ENCODE data around the gene CAMTA1.

CAMTA1 gene

GRCh38 chr1:7562729-7563605 lies 777.7 kb downstream of the CAMTA1 start:
- Histone ChIP-seq H4K20me1 (ENCODE audit: insufficient read depth, low read length) (no peaks in the 10 kb centered on the region), H3F3A (ENCODE audit: insufficient read depth, low read length) (no peaks in the 10 kb centered on the region), H3K4me2 (ENCODE audit: low read depth, low read length) (no peak overlapping the region), H3K27me3 (replicated peaks; ENCODE audit: insufficient read depth, low read length) (peaks cover 86% of the 10 kb centered on the region), H3K9ac (ENCODE audit: low read length) (no peak overlapping the region), H3K9me2 (replicated peaks; ENCODE audit: insufficient read depth, low read length) (no peaks in the 10 kb centered on the region), H3K4me1 (ENCODE audit: low read length) (no peaks in the 10 kb centered on the region), H3K79me2 (ENCODE audit: low read length) (no peaks in the 10 kb centered on the region), H3K4me3 (ENCODE audit: low read length) (no peak overlapping the region), H3K36me3 (replicated peaks; ENCODE audit: insufficient read depth, low read length) (no peaks in the 10 kb centered on the region), H3K9me3 (replicated peaks; ENCODE audit: insufficient read depth, low read length) (no peaks in the 10 kb centered on the region), H3K27ac (ENCODE audit: low read length) (no peak overlapping the region), H2AFZ (ENCODE audit: low read length) (no peak overlapping the region)
- no peak for DNase-seq
- TF ChIP-seq CTCF (IDR thresholded peaks at IDR 0.05; ENCODE audit: low read length) (no peak), EZH2phosphoT487 (IDR thresholded peaks at IDR 0.05; ENCODE audit: low read length) (no peak), EZH2 (optimal IDR thresholded peaks at IDR 0.05; ENCODE audit: low read depth, low read length) (no peak)

DNA sequence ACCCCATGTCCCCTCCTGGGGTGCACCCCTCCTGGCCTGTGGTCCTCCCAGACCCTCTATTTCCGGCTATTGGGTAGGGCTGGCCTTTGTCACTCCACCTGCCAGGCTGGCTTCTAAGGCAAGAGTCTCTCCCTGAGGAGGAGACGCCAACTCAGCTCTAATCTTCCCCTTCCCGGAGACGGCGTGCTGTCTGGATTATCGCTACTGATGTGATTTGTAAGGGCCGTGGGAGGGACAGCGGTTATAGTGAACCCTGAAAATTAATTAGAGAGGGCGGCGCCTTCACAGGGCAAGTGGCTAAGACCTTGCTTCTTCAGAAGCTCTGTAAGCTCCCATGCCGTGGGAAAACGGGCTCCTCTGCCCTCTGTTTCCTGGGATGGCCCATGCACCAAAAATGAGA lies 778.9 kb downstream of the CAMTA1 start:
- peaks cover 74% of the 10 kb centered on the region for H3K27me3 ChIP-seq (replicated peaks; ENCODE audit: insufficient read depth, low read length)
- H3K36me3 ChIP-seq (replicated peaks; ENCODE audit: insufficient read depth, low read length) = no peaks in the 10 kb centered on the region
- H3K9me3 ChIP-seq (replicated peaks; ENCODE audit: insufficient read depth, low read length) = no peaks in the 10 kb centered on the region
- H3K4me3 ChIP-seq (ENCODE audit: low read length) = no peak overlapping the region
- no peak overlapping the region for H3K4me2 ChIP-seq (ENCODE audit: low read depth, low read length)
- H2AFZ ChIP-seq (ENCODE audit: low read length) = no peak overlapping the region
- H3K9ac ChIP-seq (ENCODE audit: low read length) = no peak overlapping the region
- H3K79me2 ChIP-seq (ENCODE audit: low read length) = no peaks in the 10 kb centered on the region
- no peak for DNase-seq
- TF ChIP-seq EZH2 (optimal IDR thresholded peaks at IDR 0.05; ENCODE audit: low read depth, low read length) (no peak), CTCF (IDR thresholded peaks at IDR 0.05; ENCODE audit: low read length) (no peak), EZH2phosphoT487 (IDR thresholded peaks at IDR 0.05; ENCODE audit: low read length) (no peak)
- H3K4me1 ChIP-seq (ENCODE audit: low read length) = no peaks in the 10 kb centered on the region
- no peaks in the 10 kb centered on the region for H3F3A ChIP-seq (ENCODE audit: insufficient read depth, low read length)
- H3K27ac ChIP-seq (ENCODE audit: low read length) = no peak overlapping the region
- no peaks in the 10 kb centered on the region for H4K20me1 ChIP-seq (ENCODE audit: insufficient read depth, low read length)
- H3K9me2 ChIP-seq (replicated peaks; ENCODE audit: insufficient read depth, low read length) = no peaks in the 10 kb centered on the region

- H3K27ac ChIP-seq (ENCODE audit: low read length) = no peak overlapping the region
- H3K79me2 ChIP-seq (ENCODE audit: low read length) = no peaks in the 10 kb centered on the region
- no peaks in the 10 kb centered on the region for H3K9me3 ChIP-seq (replicated peaks; ENCODE audit: insufficient read depth, low read length)
- no peak overlapping the region for H3K9ac ChIP-seq (ENCODE audit: low read length)
- TF ChIP-seq EZH2phosphoT487 (IDR thresholded peaks at IDR 0.05; ENCODE audit: low read length) (no peak), CTCF (IDR thresholded peaks at IDR 0.05; ENCODE audit: low read length) (no peak), EZH2 (optimal IDR thresholded peaks at IDR 0.05; ENCODE audit: low read depth, low read length) (no peak)
- peaks cover 63% of the 10 kb centered on the region for H3K27me3 ChIP-seq (replicated peaks; ENCODE audit: insufficient read depth, low read length)
- H3K9me2 ChIP-seq (replicated peaks; ENCODE audit: insufficient read depth, low read length) = no peaks in the 10 kb centered on the region
- no peaks in the 10 kb centered on the region for H3K4me1 ChIP-seq (ENCODE audit: low read length)
- no peaks in the 10 kb centered on the region for H3K36me3 ChIP-seq (replicated peaks; ENCODE audit: insufficient read depth, low read length)
- H3K4me3 ChIP-seq (ENCODE audit: low read length) = no peak overlapping the region
- H3F3A ChIP-seq (ENCODE audit: insufficient read depth, low read length) = no peaks in the 10 kb centered on the region
- no peak overlapping the region for H3K4me2 ChIP-seq (ENCODE audit: low read depth, low read length)
- no peak overlapping the region for H2AFZ ChIP-seq (ENCODE audit: low read length)
- H4K20me1 ChIP-seq (ENCODE audit: insufficient read depth, low read length) = no peaks in the 10 kb centered on the region
- DNase-seq = no peak
Observed at GRCh38 chr1:7565099-7565750, 780.0 kb downstream of the CAMTA1 start.
